ENCODE results near the gene FBXO28.

DNA sequence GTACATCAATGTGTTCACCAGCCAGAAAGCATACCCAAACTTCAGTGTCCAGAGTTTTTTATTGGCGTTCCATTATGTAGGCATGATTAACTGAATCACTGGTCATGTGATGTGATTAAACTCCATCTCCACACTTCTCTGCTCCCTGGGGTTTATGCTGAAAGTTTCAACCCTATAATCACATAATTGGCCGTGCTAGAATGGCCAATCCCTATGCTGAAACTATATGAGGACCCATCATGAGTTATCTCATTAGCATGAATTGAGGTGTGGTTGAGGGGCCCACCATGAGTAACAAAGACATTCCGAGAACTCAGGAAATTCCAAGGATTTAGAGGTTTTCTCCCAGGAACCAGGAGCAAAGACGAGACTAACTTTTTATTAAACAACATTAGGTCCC, 31.8 kb upstream of the FBXO28 start:
- TF ChIP-seq, protein P1, sequence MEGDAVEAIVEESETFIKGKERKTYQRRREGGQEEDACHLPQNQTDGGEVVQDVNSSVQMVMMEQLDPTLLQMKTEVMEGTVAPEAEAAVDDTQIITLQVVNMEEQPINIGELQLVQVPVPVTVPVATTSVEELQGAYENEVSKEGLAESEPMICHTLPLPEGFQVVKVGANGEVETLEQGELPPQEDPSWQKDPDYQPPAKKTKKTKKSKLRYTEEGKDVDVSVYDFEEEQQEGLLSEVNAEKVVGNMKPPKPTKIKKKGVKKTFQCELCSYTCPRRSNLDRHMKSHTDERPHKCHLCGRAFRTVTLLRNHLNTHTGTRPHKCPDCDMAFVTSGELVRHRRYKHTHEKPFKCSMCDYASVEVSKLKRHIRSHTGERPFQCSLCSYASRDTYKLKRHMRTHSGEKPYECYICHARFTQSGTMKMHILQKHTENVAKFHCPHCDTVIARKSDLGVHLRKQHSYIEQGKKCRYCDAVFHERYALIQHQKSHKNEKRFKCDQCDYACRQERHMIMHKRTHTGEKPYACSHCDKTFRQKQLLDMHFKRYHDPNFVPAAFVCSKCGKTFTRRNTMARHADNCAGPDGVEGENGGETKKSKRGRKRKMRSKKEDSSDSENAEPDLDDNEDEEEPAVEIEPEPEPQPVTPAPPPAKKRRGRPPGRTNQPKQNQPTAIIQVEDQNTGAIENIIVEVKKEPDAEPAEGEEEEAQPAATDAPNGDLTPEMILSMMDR (conservative IDR thresholded peaks at IDR 0.05; ENCODE audit: low read depth, low read length), result no peak
- TF ChIP-seq EZH2 (IDR thresholded peaks at IDR 0.05; ENCODE audit: low read length, unreplicated experiment), result no peak
